ENCODE results near the gene PDE6C. TPM values are rescaled to one million over a fixed set of nuclear protein-coding genes. Genes with fewer than 3 reads are reported as not detected.
A peak's percentile ranks its signal among the peaks of the same experiment; 100 is the strongest.

PDE6C gene
- total and polyA plus RNA-seq, 2 of the 4 experiments (the other 2 are of a cell fraction), result not detected

GRCh38 chr10:93580828-93581227 is 31.5 kb upstream of the PDE6C start:
- H3K4me3 ChIP-seq (ENCODE audit: insufficient read depth, low read depth, low read length), result no peak overlapping the region
- no peak overlapping the region for H4K91ac ChIP-seq (ENCODE audit: insufficient read depth, low read depth, low read length)
- no peak for TF ChIP-seq SMC3 (IDR thresholded peaks at IDR 0.05; ENCODE audit: low read depth, low read length)
- TF ChIP-seq, protein P1, sequence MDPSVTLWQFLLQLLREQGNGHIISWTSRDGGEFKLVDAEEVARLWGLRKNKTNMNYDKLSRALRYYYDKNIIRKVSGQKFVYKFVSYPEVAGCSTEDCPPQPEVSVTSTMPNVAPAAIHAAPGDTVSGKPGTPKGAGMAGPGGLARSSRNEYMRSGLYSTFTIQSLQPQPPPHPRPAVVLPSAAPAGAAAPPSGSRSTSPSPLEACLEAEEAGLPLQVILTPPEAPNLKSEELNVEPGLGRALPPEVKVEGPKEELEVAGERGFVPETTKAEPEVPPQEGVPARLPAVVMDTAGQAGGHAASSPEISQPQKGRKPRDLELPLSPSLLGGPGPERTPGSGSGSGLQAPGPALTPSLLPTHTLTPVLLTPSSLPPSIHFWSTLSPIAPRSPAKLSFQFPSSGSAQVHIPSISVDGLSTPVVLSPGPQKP (IDR thresholded peaks at IDR 0.05; ENCODE audit: borderline replicate concordance, low read depth, low read length), result no peak
- no peak for TF ChIP-seq MAZ (IDR thresholded peaks at IDR 0.05; ENCODE audit: borderline replicate concordance, low read depth, low read length)
- no peak for TF ChIP-seq MXI1 (IDR thresholded peaks at IDR 0.05; ENCODE audit: borderline replicate concordance, low read depth, low read length)
- no peak for TF ChIP-seq CEBPB (IDR thresholded peaks at IDR 0.05; ENCODE audit: low read depth, low read length)
- TF ChIP-seq FOS (IDR thresholded peaks at IDR 0.05; ENCODE audit: low read depth, low read length), result no peak
- TF ChIP-seq RAD21 (IDR thresholded peaks at IDR 0.05; ENCODE audit: low read length), result no peak
- TF ChIP-seq POLR2A (IDR thresholded peaks at IDR 0.05; ENCODE audit: low read depth, low read length), result no peak
- TF ChIP-seq, protein P2, sequence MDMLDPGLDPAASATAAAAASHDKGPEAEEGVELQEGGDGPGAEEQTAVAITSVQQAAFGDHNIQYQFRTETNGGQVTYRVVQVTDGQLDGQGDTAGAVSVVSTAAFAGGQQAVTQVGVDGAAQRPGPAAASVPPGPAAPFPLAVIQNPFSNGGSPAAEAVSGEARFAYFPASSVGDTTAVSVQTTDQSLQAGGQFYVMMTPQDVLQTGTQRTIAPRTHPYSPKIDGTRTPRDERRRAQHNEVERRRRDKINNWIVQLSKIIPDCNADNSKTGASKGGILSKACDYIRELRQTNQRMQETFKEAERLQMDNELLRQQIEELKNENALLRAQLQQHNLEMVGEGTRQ (IDR thresholded peaks at IDR 0.05; ENCODE audit: low read depth, low read length), result no peak
- no peak for TF ChIP-seq MAFK (IDR thresholded peaks at IDR 0.05; ENCODE audit: low read depth, low read length)
- TF ChIP-seq, protein P3, sequence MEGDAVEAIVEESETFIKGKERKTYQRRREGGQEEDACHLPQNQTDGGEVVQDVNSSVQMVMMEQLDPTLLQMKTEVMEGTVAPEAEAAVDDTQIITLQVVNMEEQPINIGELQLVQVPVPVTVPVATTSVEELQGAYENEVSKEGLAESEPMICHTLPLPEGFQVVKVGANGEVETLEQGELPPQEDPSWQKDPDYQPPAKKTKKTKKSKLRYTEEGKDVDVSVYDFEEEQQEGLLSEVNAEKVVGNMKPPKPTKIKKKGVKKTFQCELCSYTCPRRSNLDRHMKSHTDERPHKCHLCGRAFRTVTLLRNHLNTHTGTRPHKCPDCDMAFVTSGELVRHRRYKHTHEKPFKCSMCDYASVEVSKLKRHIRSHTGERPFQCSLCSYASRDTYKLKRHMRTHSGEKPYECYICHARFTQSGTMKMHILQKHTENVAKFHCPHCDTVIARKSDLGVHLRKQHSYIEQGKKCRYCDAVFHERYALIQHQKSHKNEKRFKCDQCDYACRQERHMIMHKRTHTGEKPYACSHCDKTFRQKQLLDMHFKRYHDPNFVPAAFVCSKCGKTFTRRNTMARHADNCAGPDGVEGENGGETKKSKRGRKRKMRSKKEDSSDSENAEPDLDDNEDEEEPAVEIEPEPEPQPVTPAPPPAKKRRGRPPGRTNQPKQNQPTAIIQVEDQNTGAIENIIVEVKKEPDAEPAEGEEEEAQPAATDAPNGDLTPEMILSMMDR (conservative IDR thresholded peaks at IDR 0.05; ENCODE audit: low read depth, low read length), result no peak
- TF ChIP-seq BHLHE40 (IDR thresholded peaks at IDR 0.05; ENCODE audit: low read depth, low read length), result no peak
- TF ChIP-seq CHD1 (IDR thresholded peaks at IDR 0.05; ENCODE audit: low read depth, low read length), result no peak
- no peak for TF ChIP-seq NFE2L2 (IDR thresholded peaks at IDR 0.05; ENCODE audit: low read depth, low read length)
- no peak for TF ChIP-seq RFX5 (IDR thresholded peaks at IDR 0.05; ENCODE audit: low read depth, low read length)
- no peak overlapping the region for H4K8ac ChIP-seq (ENCODE audit: low read depth in 2 of 2, low read length in 2 of 2)
- no peaks in the 10 kb centered on the region for H3K79me1 ChIP-seq (ENCODE audit: low read depth in 1 of 2, low read length in 2 of 2)
- 13% methylated on average over 3 of the region's 6 CpGs; no CpG with 5 or more reads in 1 of the 2 experiments for WGBS, 2 experiments (ENCODE audit: extremely low coverage in 2 of 2, insufficient read length in 1 of 2)
- dilution Hi-C loops (cut with HindIII; ENCODE audit: low sequenced_read_pairs, unreplicated experiment), result no loop called here
- no peak overlapping the region for H2BK5ac ChIP-seq (ENCODE audit: low read depth, low read length, poor library complexity, severe bottlenecking)
- H3K23ac ChIP-seq (ENCODE audit: low read depth, low read length), result no peak overlapping the region
- DNase-seq (peak; percentile 33), ATAC-seq (ENCODE audit: low read depth) (0 out of 2 replicates have a peak, but pooled peaks have one; percentile 27)
- no peak overlapping the region for H2BK15ac ChIP-seq (ENCODE audit: low read depth, low read length)
- no peaks in the 10 kb centered on the region for H4K20me1 ChIP-seq (ENCODE audit: insufficient read depth, low read length)
- no peak overlapping the region for H2AFZ ChIP-seq (replicated peaks; ENCODE audit: low read length, poor library complexity)
- CTCF ChIA-PET, result no interaction called here
- no peaks in the 10 kb centered on the region for H3K36me3 ChIP-seq (ENCODE audit: control insufficient read depth, insufficient read depth, low read length)
- peaks cover 22% of the 10 kb centered on the region for H3K27me3 ChIP-seq (ENCODE audit: control insufficient read depth, insufficient read depth, low read length)
- no peak overlapping the region for H3K14ac ChIP-seq (replicated peaks; ENCODE audit: low read depth, low read length)
- in situ Hi-C loops (cut with MboI; ENCODE audit: low sequenced_read_pairs), result no loop called here
- no peaks in the 10 kb centered on the region for H3K9me1 ChIP-seq (ENCODE audit: insufficient read depth, low read length)
- no peak overlapping the region for H2BK20ac ChIP-seq (ENCODE audit: low read depth, low read length)
- H3K18ac ChIP-seq (ENCODE audit: low read depth, low read length), result no peak overlapping the region
- no peak overlapping the region for H3K4me2 ChIP-seq (ENCODE audit: low read depth, low read length)
- no peak overlapping the region for H3K56ac ChIP-seq (ENCODE audit: extremely low read depth, insufficient read depth, low read length)
- no peak overlapping the region for H2BK120ac ChIP-seq (ENCODE audit: low read depth, low read length)
- no peak overlapping the region for H2AK9ac ChIP-seq (replicated peaks; ENCODE audit: low read depth, low read length, poor library complexity)
- no peak overlapping the region for H4K5ac ChIP-seq (ENCODE audit: low read depth, low read length)
- H3K9me3 ChIP-seq (ENCODE audit: control insufficient read depth, insufficient read depth, low read length), result peaks cover 4% of the 10 kb centered on the region
- POLR2A ChIA-PET (ENCODE audit: unreplicated experiment), result no interaction called here
- no peak overlapping the region for H2AK5ac ChIP-seq (ENCODE audit: low read depth, low read length)
- no peak overlapping the region for H3K4ac ChIP-seq (ENCODE audit: low read depth, low read length)
- no peaks in the 10 kb centered on the region for H3K4me1 ChIP-seq (ENCODE audit: control insufficient read depth, insufficient read depth, low read length)
- no peak overlapping the region for H3K9ac ChIP-seq (ENCODE audit: low read depth, low read length)
- intact Hi-C loops (cut with micrococcal nuclease), result no loop called here
- no TSS peak for BruUV-seq (replicated peaks)
- no peak overlapping the region for H3K27ac ChIP-seq (ENCODE audit: insufficient read depth, low read length)
